Heart right ventricle (tissue), 16 donors: ENCODE data around the gene KLHL29. TPM values are rescaled to one million over a fixed set of nuclear protein-coding genes. Genes with fewer than 3 reads are reported as not detected.

ENCODE experiments used
- ATAC-seq, 8 donors: fragments of 200-7000 bp; cut with Tn5 transposase; one replicate each; pipeline ENCODE4 v1.9.1; 2020; ENCODE audit warnings: mild to moderate bottlenecking in 8 of 8, moderate library complexity in 8 of 8, moderate number of reproducible peaks in 1 of 8
- DNase-seq, 2 donors: peaks; one replicate each; pipeline ENCODE4 v3.0.0-alpha.2; 2020
- H3K27ac ChIP-seq, 10 donors: fragments of 200-600 bp; sonication (generic) in 2 of 10; one replicate each; pipeline versions ENCODE4 v1.5.0 to v1.8.0; 2020 to 2022; ENCODE audit warnings: mild to moderate bottlenecking in 3 of 10
- H3K27me3 ChIP-seq, 7 donors: fragments of 200-600 bp; one replicate each; pipeline ENCODE4 v1.8.0; 2021 to 2022; ENCODE audit warnings: mild to moderate bottlenecking in 2 of 7
- H3K36me3 ChIP-seq, 9 donors: fragments of 200-600 bp; sonication (generic) in 1 of 9; one replicate each; pipeline versions ENCODE4 v1.5.0 to v1.8.0; 2020 to 2022; ENCODE audit warnings: mild to moderate bottlenecking in 2 of 9
- H3K4me1 ChIP-seq, 9 donors: fragments of 200-600 bp; sonication (generic) in 1 of 9; one replicate each; pipeline versions ENCODE4 v1.5.0 to v1.8.0; 2020 to 2022; ENCODE audit warnings: mild to moderate bottlenecking in 4 of 9
- H3K4me3 ChIP-seq, 10 donors: fragments of 200-600 bp; sonication (generic) in 2 of 10; one replicate each; pipeline versions ENCODE4 v1.5.0 to v1.8.0; 2020 to 2022; ENCODE audit warnings: mild to moderate bottlenecking in 7 of 10, moderate library complexity in 2 of 10
- H3K9me3 ChIP-seq, 11 donors: fragments of 200-600 bp in 10 of 11; sonication (generic) in 2 of 11; one replicate each; pipeline versions ENCODE4 v1.5.0 to v1.8.0; 2013 to 2022; ENCODE audit warnings: mild to moderate bottlenecking in 2 of 11, control low read depth in 1 of 11, moderate library complexity in 1 of 11
- WGBS, 2 donors: extraction: QIAGEN DNeasy Blood & Tissue Kit; methylation state at CpG; one replicate each; pipeline ENCODE4 v1.1.7; 2013; ENCODE audit warnings: inconsistent platforms in 1 of 2; 5-methylcytosine and 5-hydroxymethylcytosine counted together
- intact Hi-C, 10 donors: fragments of 100-400 bp; cut with DNase I; formaldehyde crosslinking; loops; one replicate each; pipeline versions ENCODE4 v1.11.1 to v1.14.2; 2022
- polyA plus RNA-seq, 2 donors: library from polyadenylated mRNA; stranded (reverse); fragments of 200-250 nt; gene quantifications; one replicate each; pipeline ENCODE4 v1.2.3, GENCODE V29; 2013
- total RNA-seq, 10 donors: library from RNA; stranded (reverse); fragmentation: NEBNext Ultra II Directional in 3 of 10; extraction: Animal tissue kit (Norgen Biotek cat#: 25700) in 3 of 10; gene quantifications; one replicate each; pipeline versions ENCODE4 v1.2.1 to v1.2.4, GENCODE V29; 2021 to 2023
- TF ChIP-seq, protein P1 (sequence below), 9 donors: fragments of 200-600 bp; sonication (generic) in 2 of 9; IDR thresholded peaks; one replicate each; pipeline versions ENCODE4 v1.5.0 to v1.8.0; 2021 to 2022; ENCODE audit warnings: antibody characterized with exemption in 9 of 9, mild to moderate bottlenecking in 5 of 9, moderate library complexity in 1 of 9
- donor health status: Arrhythmogenic right ventricular cardiomyopathy.
- donor health status: ischemic (EF 13 %, LVEDD 7.1; RV severe dilation, severe dysfunction).
- donor health status: healthy with polysubstance abuse.
- donor health status: DM: no; HTN: yes; CAD: no.
- donor health status: DM: no; HTN: no; CAD: no.
- donor health status: ischemic (EF 25% LVEDD 6.9; RV normal size, moderate dysfunction).
- donor health status: ischemic (EF 25% LVEDD 5.7; RV mildly dilated, moderate dysfunction).
- donor health status: healthy.
- donor health status: DM: yes; HTN: yes; CAD: no.
- donor health status: Ischemic cardiomyopathy.
- donor health status: ischemic (EF 35%, LVEDD 5.7; RV mildly dilated, moderate dysfunction).
- donor health status: nonischemic (EF 11% LVEDD 7.7; RV severe dilation, severe dysfunction).
- donor health status: DM: yes; HTN: yes; CAD: no.
- donor health status: PGD.
- donor health status: ischemic (EF 29% LVEDD 5.4; RV normal size, mild dysfunction).
- donor health status: nonischemic (EF 23%, LVEDD 6.1; RV moderate dilation, normal function).

The KLHL29 gene
- total and polyA plus RNA-seq, 12 donors: 0.71 to 1.5 (median 1.0) TPM

- H3K4me1 ChIP-seq: peaks cover 0 to 5% (median 0%) of the 10 kb centered on the region in 9 donors
- H3K27ac ChIP-seq: no peak overlapping the region
- no peak for ATAC-seq
- peaks cover 0 to 12% (median 0%) of the 10 kb centered on the region in 9 donors for H3K36me3 ChIP-seq
- H3K9me3 ChIP-seq: no peaks in the 10 kb centered on the region
- no peak for DNase-seq
- TF ChIP-seq, protein P1, sequence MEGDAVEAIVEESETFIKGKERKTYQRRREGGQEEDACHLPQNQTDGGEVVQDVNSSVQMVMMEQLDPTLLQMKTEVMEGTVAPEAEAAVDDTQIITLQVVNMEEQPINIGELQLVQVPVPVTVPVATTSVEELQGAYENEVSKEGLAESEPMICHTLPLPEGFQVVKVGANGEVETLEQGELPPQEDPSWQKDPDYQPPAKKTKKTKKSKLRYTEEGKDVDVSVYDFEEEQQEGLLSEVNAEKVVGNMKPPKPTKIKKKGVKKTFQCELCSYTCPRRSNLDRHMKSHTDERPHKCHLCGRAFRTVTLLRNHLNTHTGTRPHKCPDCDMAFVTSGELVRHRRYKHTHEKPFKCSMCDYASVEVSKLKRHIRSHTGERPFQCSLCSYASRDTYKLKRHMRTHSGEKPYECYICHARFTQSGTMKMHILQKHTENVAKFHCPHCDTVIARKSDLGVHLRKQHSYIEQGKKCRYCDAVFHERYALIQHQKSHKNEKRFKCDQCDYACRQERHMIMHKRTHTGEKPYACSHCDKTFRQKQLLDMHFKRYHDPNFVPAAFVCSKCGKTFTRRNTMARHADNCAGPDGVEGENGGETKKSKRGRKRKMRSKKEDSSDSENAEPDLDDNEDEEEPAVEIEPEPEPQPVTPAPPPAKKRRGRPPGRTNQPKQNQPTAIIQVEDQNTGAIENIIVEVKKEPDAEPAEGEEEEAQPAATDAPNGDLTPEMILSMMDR (IDR thresholded peaks at IDR 0.05): no peak
- H3K27me3 ChIP-seq: peaks cover 0 to 16% (median 0%) of the 10 kb centered on the region in 7 donors
- no peak overlapping the region for H3K4me3 ChIP-seq
- 95 to 96% methylated on average over 14 of the region's 14 CpGs for WGBS, 2 donors
- intact Hi-C loops: no loop called here
Observed at GRCh38 chr2:23687713-23688112, 302.7 kb downstream of the KLHL29 start.

GRCh38 chr2:23688486-23689130 is 303.6 kb downstream of the KLHL29 start:
- Histone ChIP-seq H3K4me3 (no peak overlapping the region), H3K36me3 (peaks cover 0 to 12% (median 0%) of the 10 kb centered on the region in 9 donors), H3K27ac (no peak overlapping the region), H3K27me3 (peaks cover 0 to 8% (median 0%) of the 10 kb centered on the region in 7 donors), H3K9me3 (no peaks in the 10 kb centered on the region), H3K4me1 (peaks cover 0 to 5% (median 0%) of the 10 kb centered on the region in 9 donors)
- no peak for ATAC-seq
- intact Hi-C loops: no loop called here
- TF ChIP-seq, protein P1 (IDR thresholded peaks at IDR 0.05): no peak
- DNase-seq: no peak
- 90% methylated on average over 15 of the region's 15 CpGs for WGBS, 2 donors

DNA sequence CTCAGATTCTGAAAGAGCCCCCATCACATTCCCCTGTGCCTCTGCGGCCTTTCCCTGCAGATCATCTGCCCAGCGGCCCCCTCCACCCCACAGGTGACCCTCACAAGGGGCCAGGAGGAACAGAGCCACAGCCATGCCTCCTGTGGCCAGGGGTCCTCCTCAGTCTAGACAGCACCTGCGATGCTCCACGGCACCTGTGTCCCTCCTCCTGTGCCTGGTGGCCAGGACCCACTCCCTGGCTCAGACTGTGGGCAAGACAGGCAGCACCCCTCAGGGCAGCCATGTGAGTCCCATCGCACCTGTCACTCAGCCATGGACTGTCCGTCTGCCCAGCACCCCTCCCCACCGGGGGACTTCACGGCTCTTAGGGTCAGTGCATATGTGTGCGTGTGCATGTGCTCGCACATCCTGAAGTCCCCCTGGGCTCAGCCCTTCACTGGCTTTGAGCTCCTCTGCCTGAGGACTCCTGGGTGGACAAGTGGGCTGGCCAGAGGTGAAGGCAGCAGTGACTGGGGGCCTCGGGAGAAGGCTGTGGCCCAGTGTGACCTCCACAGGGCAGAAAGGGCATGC is 304.2 kb downstream of the KLHL29 start:
- DNase-seq: no peak
- Histone ChIP-seq H3K4me3 (no peak overlapping the region), H3K27ac (no peak overlapping the region), H3K27me3 (peaks cover 0 to 6% (median 0%) of the 10 kb centered on the region in 7 donors), H3K4me1 (peaks cover 0 to 5% (median 0%) of the 10 kb centered on the region in 9 donors), H3K36me3 (peaks cover 0 to 12% (median 0%) of the 10 kb centered on the region in 9 donors), H3K9me3 (no peaks in the 10 kb centered on the region)
- 84 to 89% methylated on average over 11 of the region's 11 CpGs for whole genome bisulfite sequencing, 2 donors
- ATAC-seq: no peak
- intact Hi-C loops: no loop called here
- TF ChIP-seq, protein P1 (IDR thresholded peaks at IDR 0.05): no peak

DNA sequence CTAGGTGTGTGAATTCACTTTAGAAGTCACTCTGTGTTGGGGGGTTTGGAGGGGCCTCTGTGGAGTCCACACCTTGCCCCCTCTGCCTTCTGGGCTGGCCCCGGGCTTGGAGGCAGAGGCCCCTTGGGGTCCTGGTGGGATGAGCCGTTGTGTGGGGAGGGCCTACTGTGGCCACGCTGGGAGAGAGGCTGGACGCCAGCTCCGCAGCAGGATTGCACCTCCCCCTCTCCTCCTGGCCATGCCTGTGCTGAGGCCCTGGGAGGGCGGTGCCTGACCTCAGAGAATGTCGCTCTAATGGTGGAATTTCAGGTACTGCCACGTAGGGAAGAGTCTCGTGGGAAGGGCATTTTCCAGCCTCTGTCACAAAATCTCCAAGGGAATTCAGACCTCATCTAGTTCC is 304.9 kb downstream of the KLHL29 start:
- TF ChIP-seq, protein P1 (IDR thresholded peaks at IDR 0.05): no peak
- 89% methylated on average over 9 of the region's 9 CpGs for WGBS, 2 donors
- Histone ChIP-seq H3K4me3 (no peak overlapping the region), H3K36me3 (peaks cover 0 to 12% (median 0%) of the 10 kb centered on the region in 9 donors), H3K27ac (no peak overlapping the region), H3K9me3 (no peaks in the 10 kb centered on the region), H3K27me3 (peaks cover 0 to 6% (median 0%) of the 10 kb centered on the region in 7 donors), H3K4me1 (peaks cover 0 to 5% (median 0%) of the 10 kb centered on the region in 9 donors)
- ATAC-seq: no peak
- intact Hi-C loops: no loop called here
- DNase-seq: no peak
